HepG2 (cell line): ENCODE measurements around the gene VAC14. TPM values are rescaled to one million over a fixed set of nuclear protein-coding genes. Genes with fewer than 3 reads are reported as not detected.

Experiments used
- FOXP4 ChIP-seq: sonication (generic); formaldehyde crosslinking; IDR thresholded peaks from 2 replicates; pipeline ENCODE4 v1.4.0; 2020; ENCODE audit warnings: missing genetic modification reagents
- HNF1A ChIP-seq, 2 experiments: sonication (generic) in 1 of 2; formaldehyde crosslinking in 1 of 2; IDR thresholded peaks; 2 replicates each; pipeline versions ENCODE4 v1.4.0 to v1.6.1; 2016 to 2020; ENCODE audit warnings: borderline replicate concordance in 1 of 2, low read depth in 1 of 2, mild to moderate bottlenecking in 1 of 2, missing genetic modification reagents in 1 of 2
- MXD4 ChIP-seq: IDR thresholded peaks from 2 replicates; pipeline ENCODE4 v1.6.1; 2016; ENCODE audit warnings: mild to moderate bottlenecking, missing biosample characterization, missing genetic modification reagents
- THAP11 ChIP-seq: IDR thresholded peaks from 2 replicates; pipeline ENCODE4 v1.6.1; 2016; ENCODE audit warnings: missing biosample characterization, missing genetic modification reagents
- ZNF407 ChIP-seq: sonication (generic); formaldehyde crosslinking; IDR thresholded peaks from one replicate; pipeline ENCODE4 v1.5.1; 2020; ENCODE audit warnings: mild to moderate bottlenecking, missing genetic modification reagents; ENCODE audit errors: not compliant biosample characterization
- ZNF501 ChIP-seq: sonication (generic); formaldehyde crosslinking; IDR thresholded peaks from 2 replicates; pipeline ENCODE4 v1.5.1; 2020; ENCODE audit warnings: mild to moderate bottlenecking, moderate library complexity, missing genetic modification reagents
- polyA plus RNA-seq, 8 experiments: library from polyadenylated mRNA; depleted of rRNA in 3 of 8; stranded (reverse) in 7 of 8; unstranded in 1 of 8; fragments of >200 nt; fragmentation: Illumina TruSeq in 4 of 8; extraction: Trizol in 4 of 8; gene quantifications; 2 replicates each; pipeline versions ENCODE4 v1.2.1 to v1.2.3, GENCODE V29; 2011 to 2016; ENCODE audit warnings: low read depth in 4 of 8, missing spikeins in 1 of 8, mixed read lengths in 1 of 8; ENCODE audit not compliant: insufficient read depth in 1 of 8
- total RNA-seq, 5 experiments: library from RNA; depleted of rRNA; stranded (reverse); fragments of >200 nt; fragmentation: Illumina TruSeq; extraction: Trizol; gene quantifications; 2 replicates each; pipeline ENCODE4 v1.2.3, GENCODE V29; 2016; ENCODE audit warnings: low read depth in 1 of 5

VAC14 gene
- total and polyA plus RNA-seq, 2 of the 13 experiments (the other 11 are each of a cell fraction or from before 2014, with no cell fraction given), result 23.5 to 24.6 TPM

DNA sequence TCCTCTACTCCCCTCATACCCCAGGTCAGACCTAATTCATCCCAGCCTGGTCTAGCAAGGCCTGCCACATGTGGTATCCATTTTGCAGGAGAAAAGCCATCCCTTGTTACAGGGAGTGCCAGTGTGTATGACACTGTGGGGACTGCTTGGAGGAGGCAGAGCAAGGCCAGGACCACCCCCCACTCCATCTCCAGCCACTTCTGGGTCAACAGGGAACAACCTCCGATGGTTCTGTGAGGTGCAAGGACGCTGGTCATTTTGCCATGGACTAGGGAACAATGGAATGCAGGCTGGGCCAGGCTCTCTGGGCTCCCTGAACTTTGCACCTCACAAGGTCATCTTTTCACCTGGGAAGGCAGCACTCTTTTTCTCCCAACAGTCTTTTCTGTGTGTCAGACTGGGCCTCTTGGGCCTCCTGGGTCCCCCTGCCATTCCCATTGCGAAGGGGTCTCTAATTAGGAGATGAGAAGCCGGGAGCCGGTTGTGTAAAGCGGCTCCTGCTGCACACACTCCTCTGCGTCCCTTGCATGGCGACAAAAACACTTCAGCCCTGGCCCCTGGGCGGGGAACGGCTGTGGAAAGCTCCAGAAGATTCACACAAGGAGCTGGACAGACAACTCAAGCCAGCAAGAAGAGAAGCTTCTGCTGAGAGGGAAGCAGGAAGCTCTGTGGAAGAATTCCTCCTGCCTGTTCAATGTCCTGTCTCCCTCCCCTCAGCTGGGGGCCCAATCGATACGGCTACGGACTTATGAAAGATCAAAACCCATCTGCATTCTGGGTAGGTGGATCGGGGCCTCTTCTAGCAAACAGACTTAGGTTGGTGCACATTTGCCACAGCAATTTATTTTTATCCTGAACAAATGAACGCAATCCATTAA, 76.6 kb downstream of the VAC14 start (continued):
- no peak for TF ChIP-seq ZNF407 (CRISPR knock-in tag)
- TF ChIP-seq MXD4 (CRISPR knock-in tag), result peak; percentile 59; the same call in 1 of the 2 replicates
- TF ChIP-seq THAP11 (CRISPR knock-in tag), result peak; percentile 31; the same call in 1 of the 2 replicates
- TF ChIP-seq ZNF501 (CRISPR knock-in tag), result peak; percentile 73
- 0 out of 2 replicates have a peak, but pooled peaks have one; percentile 10 for TF ChIP-seq FOXP4 (CRISPR knock-in tag)
- peak; percentile 61; the same call in 1 of the 2 replicates for TF ChIP-seq HNF1A (IDR thresholded peaks at IDR 0.05; ENCODE audit: low read depth)
- peak; percentile 83 for TF ChIP-seq HNF1A (CRISPR knock-in tag; IDR thresholded peaks at IDR 0.05; ENCODE audit: borderline replicate concordance)
